CD4-positive, alpha-beta T cell (primary cell): ENCODE data around the gene EML6. TPM values are rescaled to one million over a fixed set of nuclear protein-coding genes. Genes with fewer than 3 reads are reported as not detected.

ENCODE experiments used
- ATAC-seq: fragments of 200-7000 bp; cut with Tn5 transposase; one replicate; pipeline ENCODE4 v1.10.0; 2022; ENCODE audit warnings: mild to moderate bottlenecking; ENCODE audit not compliant: poor library complexity
- CTCF ChIA-PET: fragments of 350-600 bp; sonication (Branson Sonifier 250); formaldehyde crosslinking; loops from one replicate; lab custom pipeline; 2021; ENCODE audit warnings: antibody characterized with exemption, inconsistent platforms; lab: Charles Lee
- POLR2A ChIA-PET: fragments of 350-600 bp; sonication (Branson Sonifier 250); formaldehyde crosslinking; loops from one replicate; lab custom pipeline; 2021; ENCODE audit warnings: antibody characterized with exemption, inconsistent platforms; lab: Charles Lee
- DNase-seq, 14 experiments: peaks; one replicate each; pipeline ENCODE4 v3.0.0-alpha.2; 2013 to 2020; ENCODE audit warnings: mixed read lengths in 2 of 14
- H3K27ac ChIP-seq, 2 donors: one replicate each; pipeline versions ENCODE4 v1.5.1 to v1.7.0; 2013; ENCODE audit warnings: low read length in 2 of 2, low read depth in 1 of 2, mild to moderate bottlenecking in 1 of 2
- H3K27me3 ChIP-seq, 2 experiments: 1 replicate in 1 of 2; 2 replicates in 1 of 2; pipeline versions ENCODE4 v1.6.1 to v1.7.0; 2013; ENCODE audit warnings: low read length in 2 of 2, control low read depth in 1 of 2, mild to moderate bottlenecking in 1 of 2, moderate library complexity in 1 of 2; ENCODE audit not compliant: insufficient read depth in 2 of 2, control insufficient read depth in 1 of 2
- H3K36me3 ChIP-seq: one replicate; pipeline ENCODE4 v1.6.1; 2013; ENCODE audit warnings: low read length, control low read depth; ENCODE audit not compliant: insufficient read depth
- H3K4me1 ChIP-seq: one replicate; pipeline ENCODE4 v1.6.1; 2013; ENCODE audit warnings: low read length, control low read depth; ENCODE audit not compliant: insufficient read depth
- H3K4me3 ChIP-seq: one replicate; pipeline ENCODE4 v1.5.1; 2013; ENCODE audit warnings: mild to moderate bottlenecking, low read length, moderate library complexity
- H3K9me3 ChIP-seq, 2 experiments: 1 replicate in 1 of 2; 2 replicates in 1 of 2; pipeline versions ENCODE4 v1.6.1 to v1.7.0; 2013; ENCODE audit warnings: low read length in 2 of 2, mild to moderate bottlenecking in 2 of 2, control low read depth in 1 of 2, moderate library complexity in 1 of 2; ENCODE audit not compliant: control insufficient read depth in 1 of 2, insufficient read depth in 1 of 2
- H3K27ac Mint-ChIP-seq: one replicate; pipeline ENCODE4 v1.8.0; 2020; ENCODE audit warnings: mixed read lengths
- H3K27me3 Mint-ChIP-seq: one replicate; pipeline ENCODE4 v1.8.0; 2021; ENCODE audit warnings: mixed read lengths
- H3K36me3 Mint-ChIP-seq: one replicate; pipeline ENCODE4 v1.8.0; 2021; ENCODE audit warnings: low read depth, mixed read lengths
- H3K4me1 Mint-ChIP-seq: one replicate; pipeline ENCODE4 v1.8.0; 2021; ENCODE audit warnings: low read depth, mixed read lengths
- H3K4me3 Mint-ChIP-seq: one replicate; pipeline ENCODE4 v1.8.0; 2020; ENCODE audit warnings: mild to moderate bottlenecking, mixed read lengths
- H3K9me3 Mint-ChIP-seq: one replicate; pipeline ENCODE4 v1.8.0; 2020; ENCODE audit warnings: mixed read lengths
- intact Hi-C, 2 experiments: fragments of 100-400 bp; cut with DNase I in 1 of 2; cut with micrococcal nuclease in 1 of 2; formaldehyde crosslinking; loops; one replicate each; pipeline versions ENCODE4 v1.15.1 to v1.9.0; 2023 to 2025; cut with DNase I, micrococcal nuclease
- total RNA-seq, 174 experiments: library from RNA in 2 of 174; stranded (reverse) in 2 of 174; gene quantifications; one replicate each; pipeline ENCODE4 v1.2.3 and lab custom pipeline; 2021 to 2026
- TF ChIP-seq, protein P1 (sequence below): fragments of 200-600 bp; IDR thresholded peaks from one replicate; pipeline ENCODE4 v1.8.0; 2022; ENCODE audit warnings: antibody characterized with exemption, mild to moderate bottlenecking

Gene EML6
- total RNA-seq, 2 experiments from 2014 or later, result 0.22 to 0.34 TPM

- H3K27ac Mint-ChIP-seq, result no peak overlapping the region
- H3K4me1 Mint-ChIP-seq, result no peaks in the 10 kb centered on the region
- H3K4me3 Mint-ChIP-seq, result no peak overlapping the region
- H3K36me3 ChIP-seq, result no peaks in the 10 kb centered on the region
- ChIA-PET POLR2A (no interaction called here), CTCF (interaction anchor here (1.7 kb wide), 1 partner anchor 10 kb away, joined by 4 read pairs; no protein-coding TSS in a partner anchor)
- no peaks in the 10 kb centered on the region for H3K9me3 Mint-ChIP-seq
- no peaks in the 10 kb centered on the region for H3K27me3 ChIP-seq
- H3K9me3 ChIP-seq, result no peaks in the 10 kb centered on the region
- no peaks in the 10 kb centered on the region for H3K4me1 ChIP-seq
- H3K4me3 ChIP-seq, result no peak overlapping the region
- no peak overlapping the region for H3K27ac ChIP-seq
- ATAC-seq (no peak), DNase-seq (no peak)
- intact Hi-C loops, result no loop called here
- TF ChIP-seq, protein P1, sequence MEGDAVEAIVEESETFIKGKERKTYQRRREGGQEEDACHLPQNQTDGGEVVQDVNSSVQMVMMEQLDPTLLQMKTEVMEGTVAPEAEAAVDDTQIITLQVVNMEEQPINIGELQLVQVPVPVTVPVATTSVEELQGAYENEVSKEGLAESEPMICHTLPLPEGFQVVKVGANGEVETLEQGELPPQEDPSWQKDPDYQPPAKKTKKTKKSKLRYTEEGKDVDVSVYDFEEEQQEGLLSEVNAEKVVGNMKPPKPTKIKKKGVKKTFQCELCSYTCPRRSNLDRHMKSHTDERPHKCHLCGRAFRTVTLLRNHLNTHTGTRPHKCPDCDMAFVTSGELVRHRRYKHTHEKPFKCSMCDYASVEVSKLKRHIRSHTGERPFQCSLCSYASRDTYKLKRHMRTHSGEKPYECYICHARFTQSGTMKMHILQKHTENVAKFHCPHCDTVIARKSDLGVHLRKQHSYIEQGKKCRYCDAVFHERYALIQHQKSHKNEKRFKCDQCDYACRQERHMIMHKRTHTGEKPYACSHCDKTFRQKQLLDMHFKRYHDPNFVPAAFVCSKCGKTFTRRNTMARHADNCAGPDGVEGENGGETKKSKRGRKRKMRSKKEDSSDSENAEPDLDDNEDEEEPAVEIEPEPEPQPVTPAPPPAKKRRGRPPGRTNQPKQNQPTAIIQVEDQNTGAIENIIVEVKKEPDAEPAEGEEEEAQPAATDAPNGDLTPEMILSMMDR, result no peak
- H3K27me3 Mint-ChIP-seq, result no peaks in the 10 kb centered on the region
- no peaks in the 10 kb centered on the region for H3K36me3 Mint-ChIP-seq
These were observed 122.1 kb downstream of the EML6 start for GRCh38 chr2:54845514-54845913.

- Histone ChIP-seq H3K27me3 (no peaks in the 10 kb centered on the region), H3K4me3 (no peak overlapping the region), H3K36me3 (no peaks in the 10 kb centered on the region), H3K4me1 (no peaks in the 10 kb centered on the region), H3K9me3 (no peaks in the 10 kb centered on the region), H3K27ac (no peak overlapping the region)
- ChIA-PET POLR2A (no interaction called here), CTCF (no interaction called here)
- no peaks in the 10 kb centered on the region for H3K9me3 Mint-ChIP-seq
- H3K27me3 Mint-ChIP-seq, result no peaks in the 10 kb centered on the region
- H3K4me1 Mint-ChIP-seq, result no peaks in the 10 kb centered on the region
- ATAC-seq (no peak), DNase-seq (no peak)
- H3K36me3 Mint-ChIP-seq, result no peaks in the 10 kb centered on the region
- H3K4me3 Mint-ChIP-seq, result no peak overlapping the region
- TF ChIP-seq, protein P1, result no peak
- no peak overlapping the region for H3K27ac Mint-ChIP-seq
- intact Hi-C loops, result no loop called here
These were observed 127.0 kb downstream of the EML6 start for GRCh38 chr2:54850171-54851122.

- H3K27ac Mint-ChIP-seq, result no peak overlapping the region
- H3K9me3 ChIP-seq, result no peaks in the 10 kb centered on the region
- H3K4me1 ChIP-seq, result no peaks in the 10 kb centered on the region
- H3K4me1 Mint-ChIP-seq, result no peaks in the 10 kb centered on the region
- no peak overlapping the region for H3K4me3 ChIP-seq
- no peaks in the 10 kb centered on the region for H3K27me3 ChIP-seq
- H3K27ac ChIP-seq, result no peak overlapping the region
- no peaks in the 10 kb centered on the region for H3K9me3 Mint-ChIP-seq
- H3K4me3 Mint-ChIP-seq, result no peak overlapping the region
- DNase-seq, result no peak
- intact Hi-C loops, result no loop called here
- ChIA-PET POLR2A (no interaction called here), CTCF (interaction anchor here (2.0 kb wide), 1 partner anchor 15 kb away, joined by 6 read pairs; no protein-coding TSS in a partner anchor)
- H3K36me3 Mint-ChIP-seq, result no peaks in the 10 kb centered on the region
- ATAC-seq, result no peak
- no peaks in the 10 kb centered on the region for H3K27me3 Mint-ChIP-seq
- TF ChIP-seq, protein P1, result no peak
- H3K36me3 ChIP-seq, result no peaks in the 10 kb centered on the region
These were observed 130.3 kb downstream of the EML6 start for GRCh38 chr2:54853616-54854310.
